T-helper 2 cell treated with Interferon-gamma antibody and Interleukin-4, amounts not matched to agents 100 ng/mL and 5 ng/mL, for 36 hours (primary cell): Measurements from ENCODE around the gene DCAF8. TPM values are rescaled to one million over a fixed set of nuclear protein-coding genes. Genes with fewer than 3 reads are reported as not detected.
"Not testable (repeated sequence)": the region's sequence is repeated elsewhere in the genome, so short reads cannot be mapped to it uniquely, and the experiment has no call there.

Experiments used
- intact Hi-C: fragments of 100-400 bp; cut with micrococcal nuclease; formaldehyde crosslinking; loops from one replicate; pipeline ENCODE4 v1.15.1; 2023
- total RNA-seq: library from RNA; stranded (reverse); gene quantifications from 2 replicates; pipeline ENCODE4 v1.2.3, GENCODE V29; 2022

Gene DCAF8
- 98.3 and 105 TPM in 2 replicates for total RNA-seq

DNA sequence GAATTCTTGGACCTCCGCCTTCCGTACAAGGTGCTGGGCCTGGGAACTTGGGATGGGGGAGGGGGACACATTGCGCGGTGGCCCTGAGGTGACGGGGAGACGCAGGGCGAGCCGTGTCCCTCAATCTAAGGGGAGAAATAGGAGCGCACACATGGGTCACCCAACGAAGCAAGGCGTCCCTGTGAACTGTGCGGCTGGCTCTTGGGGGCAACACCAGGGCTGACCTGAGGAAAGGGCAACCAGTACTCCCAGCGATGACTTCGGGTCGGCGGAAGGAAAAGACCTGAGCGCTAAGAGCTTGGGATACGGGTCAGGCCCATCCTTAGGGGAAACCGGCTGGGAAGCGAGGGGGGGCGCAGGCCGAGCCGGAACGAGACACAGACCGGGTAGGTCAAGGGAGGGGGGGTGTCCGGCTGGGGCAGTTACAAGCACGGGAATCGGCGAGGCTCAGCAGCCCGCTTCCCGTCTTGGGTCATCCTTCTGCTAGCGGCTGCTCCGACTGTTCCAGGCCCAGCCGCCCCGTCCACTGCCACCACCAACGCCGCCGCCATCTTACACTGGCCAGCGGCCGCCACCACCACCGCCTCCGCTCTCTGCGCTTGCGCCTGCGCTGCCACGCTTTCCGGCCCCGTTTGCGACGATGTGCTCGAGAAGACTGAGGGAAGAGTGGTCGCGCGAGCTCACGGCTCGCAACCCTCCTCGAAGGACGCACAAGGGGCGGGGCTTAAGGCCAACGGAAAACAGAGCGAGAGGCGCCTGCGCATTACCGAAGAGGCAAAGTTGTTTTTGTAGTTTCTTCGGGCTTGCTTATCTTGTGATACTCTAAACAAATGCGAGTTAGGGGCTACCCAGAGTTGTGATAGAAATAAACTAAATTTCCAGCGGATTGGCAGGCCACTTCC lies at the start of gene DCAF8:
Gene DCAF8, minus strand, starts transcription at position 657 of the 902 bp plus-strand sequence. CDS start 18,541 bp downstream, outside the sequence.
- intact Hi-C loops: loop anchor here (1.0 to 5.0 kb wide), 10 partner anchors 23 to 1250 kb away; partner anchors contain the start of genes DUSP23, IGSF8, PEX19 and PIGM

GRCh38 chr1:160309571-160309970 lies 47.2 kb upstream of the DCAF8 start:
- intact Hi-C loops: no loop called here

DNA sequence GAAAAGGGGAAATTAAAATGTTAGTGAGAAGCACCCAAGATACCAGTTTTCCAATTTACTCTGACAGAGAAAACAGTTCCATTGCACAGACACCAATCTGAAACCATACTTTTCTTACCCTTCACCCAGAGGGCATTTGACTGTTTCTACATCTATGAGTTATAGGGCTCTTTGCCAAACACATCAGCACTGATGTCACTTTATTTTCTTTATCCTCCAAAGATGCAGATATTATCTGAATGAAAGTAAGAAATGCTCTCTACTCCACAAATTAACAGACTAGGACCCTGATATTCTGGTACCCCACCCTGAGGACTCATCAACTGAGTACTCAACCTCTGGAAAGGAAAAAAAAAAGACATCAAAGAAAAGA lies 46.8 kb upstream of the DCAF8 start:
- intact Hi-C loops: no loop called here

DNA sequence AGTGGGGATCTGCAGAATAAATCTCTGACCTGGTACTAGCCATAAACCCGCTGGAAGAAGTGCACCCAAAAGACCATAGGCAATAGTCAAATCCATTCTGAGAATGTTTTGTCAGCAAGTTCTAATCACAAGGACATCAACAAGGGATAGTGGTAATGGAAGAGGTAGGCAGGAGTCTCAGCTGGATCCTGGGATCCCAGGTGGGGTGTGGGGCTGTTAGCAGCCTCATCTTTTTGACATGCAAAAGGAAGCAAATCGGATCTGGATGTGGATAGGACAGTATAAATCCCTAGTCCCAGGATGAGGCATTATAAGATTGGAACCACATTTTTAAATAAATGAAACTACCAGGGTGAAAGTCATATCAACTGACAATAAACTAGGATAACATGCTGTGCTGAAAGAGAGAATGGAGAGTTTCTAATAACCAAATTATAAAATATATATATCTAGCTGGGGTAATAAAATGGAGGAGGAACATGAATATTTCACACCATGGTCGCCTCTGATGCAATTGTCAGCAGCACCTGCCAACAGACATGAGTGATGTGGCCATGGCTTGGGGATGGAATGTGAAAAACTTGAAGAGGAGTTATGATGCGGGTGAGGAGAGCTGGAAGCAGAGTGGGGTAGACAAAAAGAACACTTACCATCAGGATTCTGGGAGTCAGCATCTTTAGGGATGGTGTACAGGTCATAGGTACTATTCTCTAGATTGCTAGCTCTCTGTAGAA lies 46.3 kb upstream of the DCAF8 start:
- intact Hi-C loops: no loop called here

- intact Hi-C loops: no loop called here
Measured at GRCh38 chr1:160307118-160307791, 44.9 kb upstream of the DCAF8 start.

DNA sequence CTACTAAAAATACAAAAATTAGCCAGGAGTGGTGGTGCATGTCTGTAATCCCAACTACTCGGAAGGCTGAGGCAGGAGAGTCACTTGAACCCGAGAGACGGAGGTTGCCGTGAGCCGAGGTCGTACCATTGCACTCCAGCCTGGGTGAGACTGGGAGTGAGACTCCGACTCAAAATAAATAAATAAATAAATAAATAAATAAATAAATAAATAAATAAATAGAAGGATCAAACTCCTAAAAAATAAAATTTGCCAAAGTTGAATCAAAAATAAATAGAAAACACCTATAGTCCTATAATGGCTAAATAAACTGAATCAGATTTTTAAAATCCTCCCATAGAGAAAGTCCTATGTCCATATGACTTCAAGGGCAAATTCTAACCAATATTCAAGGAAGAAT lies 37.8 kb upstream of the DCAF8 start:
- intact Hi-C loops: no loop called here

DNA sequence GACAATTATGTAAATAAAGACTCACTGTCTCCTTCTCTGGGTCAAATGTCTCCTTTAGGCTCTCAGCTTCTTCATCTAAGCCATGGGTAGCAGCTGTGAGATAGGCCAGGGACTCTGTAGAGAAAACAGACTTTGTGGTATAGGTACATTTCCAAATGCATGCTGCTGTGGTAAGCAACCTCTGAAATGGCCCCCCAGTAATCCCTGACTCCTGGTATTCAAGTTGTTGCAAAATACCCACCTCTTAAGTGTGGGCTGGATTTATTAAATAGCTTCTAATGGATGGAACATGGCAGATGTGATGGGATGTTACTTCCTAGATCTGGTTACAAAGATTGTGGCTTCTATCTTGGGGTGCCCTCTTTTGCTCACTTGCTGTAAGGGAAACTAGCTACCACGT lies 33.7 kb upstream of the DCAF8 start:
- intact Hi-C loops: no loop called here

- intact Hi-C loops: no loop called here
Measured at GRCh38 chr1:160293020-160293968, 30.9 kb upstream of the DCAF8 start.

DNA sequence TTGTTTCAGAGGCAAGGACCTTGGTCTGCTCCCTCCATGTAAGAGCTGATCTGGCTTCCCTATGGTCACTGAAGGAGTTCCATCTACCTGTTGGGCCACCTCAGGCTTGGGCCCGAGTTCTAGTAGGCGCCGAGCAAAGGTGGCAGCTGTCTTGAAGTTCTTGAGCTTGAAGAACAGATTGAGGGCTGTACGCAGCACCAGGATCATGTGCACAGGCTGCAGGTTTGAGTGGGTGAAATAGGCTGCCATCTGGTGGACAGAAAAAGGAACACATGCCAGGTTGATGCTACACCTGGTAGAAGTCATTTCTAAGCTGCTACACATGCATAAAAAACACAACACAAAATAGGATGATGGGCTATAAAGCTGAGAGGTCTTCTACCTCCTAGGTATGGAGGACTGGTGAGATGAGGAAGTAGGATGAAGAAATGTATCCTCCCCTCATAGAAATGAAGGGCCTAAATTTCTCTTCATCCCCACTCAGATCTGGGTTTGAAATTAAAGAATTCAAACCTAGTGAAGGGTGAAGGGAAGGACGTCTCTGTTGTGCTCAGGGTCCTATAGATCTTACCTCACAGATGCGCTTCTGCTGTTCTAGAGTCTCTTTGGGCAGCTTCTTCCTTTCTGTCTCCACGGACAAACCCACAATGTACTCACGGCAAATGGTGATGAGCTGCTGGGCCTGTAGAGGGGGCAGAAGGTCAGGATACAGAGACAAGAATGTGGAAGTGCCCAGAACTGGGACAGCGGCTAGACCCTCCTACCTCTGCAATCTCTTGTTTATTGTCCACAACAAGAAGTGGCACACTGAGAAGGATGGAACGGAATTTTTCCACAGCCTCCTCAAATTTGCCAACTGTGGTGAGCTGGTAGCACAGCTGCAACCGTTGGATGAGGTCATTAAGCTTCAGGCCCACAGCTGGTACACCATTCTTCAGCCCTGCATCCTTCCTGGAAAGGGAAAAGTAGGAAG lies 29.2 kb upstream of the DCAF8 start:
- intact Hi-C loops: loop anchor here (1.0 kb wide), 2 partner anchors 98 to 190 kb away; no protein-coding TSS in a partner anchor

DNA sequence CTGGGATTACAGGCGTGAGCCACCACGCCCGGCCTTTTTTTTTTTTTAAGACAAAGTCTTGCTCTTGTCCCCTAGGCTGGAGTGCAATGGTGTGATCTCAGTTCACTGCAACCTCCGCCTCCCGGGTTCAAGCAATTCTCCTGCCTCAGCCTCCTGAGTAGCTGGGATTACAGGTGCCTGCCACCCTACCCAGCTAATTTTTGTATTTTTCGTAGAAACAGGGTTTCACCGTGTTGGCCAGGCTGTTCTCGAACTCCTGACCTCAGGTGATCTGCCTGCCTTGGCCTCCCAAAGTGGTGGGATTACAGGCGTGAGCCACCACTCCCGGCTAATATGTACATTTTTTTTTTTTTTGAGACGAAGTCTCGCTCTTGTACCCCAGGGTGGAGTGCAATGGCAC lies 25.4 kb upstream of the DCAF8 start:
- intact Hi-C loops: not testable (repeated sequence)

- intact Hi-C loops: loop anchor here (1.0 to 2.0 kb wide), 2 partner anchors 23 to 57 kb away; partner anchors contain the start of genes COPA, DCAF8 and NCSTN
Measured at GRCh38 chr1:160285506-160285905, 23.2 kb upstream of the DCAF8 start.

DNA sequence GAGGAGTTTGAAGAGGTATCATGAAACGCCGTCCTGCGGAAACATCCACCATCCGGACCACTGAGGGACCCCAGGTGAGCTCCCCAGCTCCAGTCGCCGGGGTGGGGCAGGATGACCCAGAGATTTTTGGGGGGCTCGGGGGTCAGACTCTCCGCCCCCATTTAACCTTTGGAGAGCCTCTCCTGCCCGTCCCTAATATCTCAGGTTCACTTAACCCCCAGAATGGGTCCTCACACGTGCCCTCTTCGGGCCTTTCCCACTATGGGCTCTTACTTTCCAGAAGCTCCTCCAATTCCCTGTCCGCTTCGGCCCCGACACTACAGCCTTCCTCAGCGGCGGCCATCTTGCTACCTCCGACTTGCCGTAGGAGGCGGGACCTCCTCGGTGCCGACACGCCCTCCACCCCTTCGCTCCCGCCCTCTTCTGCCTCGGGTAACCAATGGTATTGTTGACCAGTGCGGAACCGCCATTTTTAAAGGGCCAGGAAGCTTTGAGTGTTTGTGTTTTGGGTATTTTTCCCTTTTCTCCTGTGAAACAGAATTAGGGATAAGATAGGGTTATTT lies 22.5 kb upstream of the DCAF8 start, which contains the start of gene PEX19:
Gene PEX19, minus strand, starts transcription at position 352 of the 563 bp plus-strand sequence. Its CDS starts 9 bp downstream, at position 343.
- intact Hi-C loops: loop anchor here (1.0 to 2.0 kb wide), 2 partner anchors 23 to 58 kb away; partner anchors contain the start of genes COPA, DCAF8 and NCSTN

DNA sequence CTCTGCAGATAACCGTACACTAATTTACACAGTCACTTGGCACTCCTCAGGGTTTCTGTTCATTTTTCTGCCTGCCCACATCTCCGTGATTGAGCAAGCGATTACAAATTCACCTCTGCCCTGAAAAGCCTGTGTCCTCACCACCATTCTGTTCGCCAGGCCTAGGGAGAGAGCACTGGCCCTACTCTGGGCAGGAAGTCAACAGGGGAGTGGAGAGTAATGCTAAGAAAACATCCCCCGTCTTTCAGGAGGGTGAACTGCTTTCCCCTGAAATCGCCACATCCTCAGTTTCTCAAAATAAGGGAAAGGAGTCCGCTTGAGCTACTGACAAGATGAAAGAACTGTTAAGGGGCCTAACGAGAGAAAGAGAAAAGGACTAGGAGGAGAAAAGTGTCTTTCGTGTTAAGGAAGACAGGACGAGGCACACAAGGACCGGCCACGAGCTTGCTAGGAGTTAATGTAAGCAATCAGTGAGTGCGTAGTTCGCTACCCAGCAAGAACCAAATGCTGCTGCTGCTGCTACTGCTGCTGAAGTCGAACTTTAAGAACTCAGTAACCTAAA lies 22.0 kb upstream of the DCAF8 start:
- intact Hi-C loops: loop anchor here (2.0 kb wide), 1 partner anchor 58 kb away; the partner anchor contains the start of genes COPA and NCSTN

DNA sequence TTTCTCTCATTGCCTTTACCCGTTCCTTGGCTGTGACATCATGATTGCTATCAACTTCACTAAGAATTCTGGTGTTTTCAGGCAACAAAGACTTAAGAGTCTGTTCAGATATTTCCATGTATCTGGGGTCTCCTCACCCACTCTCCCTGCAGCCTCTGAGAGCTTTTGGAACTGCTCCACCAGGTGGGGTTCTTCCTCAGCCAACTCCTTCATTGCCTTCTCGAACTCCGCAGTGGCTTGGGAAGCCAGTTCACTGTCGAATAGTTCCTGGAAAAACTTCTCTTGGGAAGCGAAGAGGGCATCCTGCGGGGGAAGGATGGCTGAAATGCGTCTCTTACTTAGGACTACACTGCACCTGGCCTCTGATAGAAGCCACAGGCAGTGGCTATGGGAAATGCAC lies 20.5 kb upstream of the DCAF8 start:
- intact Hi-C loops: no loop called here

DNA sequence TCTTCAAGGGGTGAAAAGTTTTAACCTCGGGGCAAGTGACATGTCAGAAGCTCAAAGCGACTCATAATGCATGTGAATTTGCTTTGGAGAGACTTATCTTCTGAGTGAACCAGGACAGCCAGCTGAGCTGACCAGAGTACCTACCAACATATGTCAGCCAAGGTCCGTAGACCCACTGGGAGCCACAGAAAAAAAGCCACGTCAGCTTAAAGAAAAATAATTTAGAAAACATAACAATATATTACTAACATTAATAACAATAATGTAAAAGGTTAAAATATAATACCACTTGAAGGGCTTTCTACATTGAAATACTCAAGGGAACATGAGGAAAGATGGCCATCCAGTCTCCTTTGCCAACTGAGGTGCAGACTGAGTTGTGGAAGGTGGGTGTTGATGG lies 15.6 kb upstream of the DCAF8 start:
- intact Hi-C loops: no loop called here

- intact Hi-C loops: no loop called here
Measured at GRCh38 chr1:160277330-160277729, 15.0 kb upstream of the DCAF8 start.

DNA sequence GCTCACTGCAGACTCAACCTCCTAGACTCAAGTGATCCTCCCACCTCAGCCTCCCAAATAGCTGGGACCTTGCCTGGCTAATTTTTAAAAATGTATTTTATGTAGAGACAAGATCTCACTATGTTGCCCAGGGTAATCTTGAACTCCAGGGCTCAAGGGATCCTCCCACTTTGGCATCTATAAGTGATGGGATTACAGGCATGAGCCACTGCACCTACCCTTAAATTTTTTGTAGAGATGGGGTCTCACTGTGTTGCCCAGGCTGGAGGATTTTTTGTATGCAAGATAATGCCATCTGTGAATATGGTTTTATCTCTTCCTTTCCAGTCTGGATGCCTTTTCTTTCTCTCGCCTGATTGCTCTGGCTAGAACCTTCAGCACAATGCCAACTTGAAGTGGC lies 8.7 kb upstream of the DCAF8 start:
- intact Hi-C loops: no loop called here

- intact Hi-C loops: no loop called here
Measured at GRCh38 chr1:160267284-160267991, 5.1 kb upstream of the DCAF8 start.
